Panc1 (cell line): Measurements from ENCODE around the gene FARP1. TPM values are rescaled to one million over a fixed set of nuclear protein-coding genes. Genes with fewer than 3 reads are reported as not detected.

Source experiments
- ATAC-seq: fragments of 200-7000 bp; cut with Tn5 transposase; 2 replicates; pipeline ENCODE4 v1.9.1; 2020; ENCODE audit warnings: mild to moderate bottlenecking, moderate library complexity
- BruUV-seq: library from RNA; stranded (reverse); fragments of 400-500 nt; replicated peaks from 2 replicates; lab custom pipeline; 2021; lab: Mats Ljungman, UMichigan
- CTCF ChIA-PET: fragments of 300-600 bp; sonication (Branson Sonifier 250); formaldehyde crosslinking; loops from one replicate; lab custom pipeline; 2022; ENCODE audit warnings: antibody characterized with exemption; lab: Charles Lee
- POLR2A ChIA-PET: fragments of 300-600 bp; sonication (Branson Sonifier 250); formaldehyde crosslinking; loops from one replicate; lab custom pipeline; 2022; ENCODE audit warnings: antibody characterized with exemption; lab: Charles Lee
- DNase-seq: peaks from one replicate; pipeline ENCODE4 v3.0.0-alpha.2; 2010; ENCODE audit warnings: low read depth, low spot score
- H3K27ac ChIP-seq: 2 replicates; pipeline ENCODE4 v1.5.1; 2011; ENCODE audit warnings: mild to moderate bottlenecking, low read length, inconsistent platforms
- H3K27me3 ChIP-seq: fragments of 200-500 bp; sonication (Bioruptor generic); 2 replicates; pipeline ENCODE4 v1.6.0; 2014; ENCODE audit warnings: low read length, inconsistent platforms; ENCODE audit not compliant: control insufficient read depth, insufficient read depth
- H3K36me3 ChIP-seq: fragments of 200-500 bp; sonication (Bioruptor generic); 2 replicates; pipeline ENCODE4 v1.5.1; 2014; ENCODE audit warnings: inconsistent platforms, mild to moderate bottlenecking, low read length, moderate library complexity; ENCODE audit not compliant: control insufficient read depth, insufficient read depth
- H3K4me1 ChIP-seq: 2 replicates; pipeline ENCODE4 v1.5.1; 2011; ENCODE audit warnings: inconsistent platforms, mild to moderate bottlenecking, low read length, moderate library complexity; ENCODE audit not compliant: control insufficient read depth, insufficient read depth
- H3K4me3 ChIP-seq, 2 experiments: 2 replicates each; pipeline ENCODE4 v1.5.1; 2011 to 2012; ENCODE audit warnings: low read depth in 2 of 2, low read length in 2 of 2, mild to moderate bottlenecking in 2 of 2, inconsistent platforms in 1 of 2, moderate library complexity in 1 of 2
- H3K9me3 ChIP-seq: fragments of 200-500 bp; sonication (Bioruptor generic); 2 replicates; pipeline ENCODE4 v1.5.1; 2014; ENCODE audit warnings: low read depth, mild to moderate bottlenecking, inconsistent platforms, low read length, moderate library complexity; ENCODE audit not compliant: control insufficient read depth, insufficient read depth
- POLR2AphosphoS5 ChIP-seq: IDR thresholded peaks from 2 replicates; pipeline ENCODE4 v1.6.1; 2012; ENCODE audit warnings: mild to moderate bottlenecking, low read depth, low read length, moderate library complexity
- SIN3A ChIP-seq: IDR thresholded peaks from 2 replicates; pipeline ENCODE4 v1.6.1; 2012; ENCODE audit warnings: low read depth, mild to moderate bottlenecking, low read length, moderate library complexity, borderline replicate concordance; ENCODE audit not compliant: insufficient read depth
- TCF7L2 ChIP-seq: IDR thresholded peaks from 2 replicates; pipeline ENCODE4 v1.6.1; 2011; ENCODE audit warnings: mild to moderate bottlenecking, low read depth, low read length, inconsistent platforms
- in situ Hi-C: cut with HindIII; loops from 2 replicates; pipeline ENCODE4 v1.10.0; 2016; ENCODE audit warnings: low sequenced_read_pairs, low pct_unique_long_range_greater_than_20kb
- intact Hi-C: fragments of 100-400 bp; cut with micrococcal nuclease; formaldehyde crosslinking; loops from one replicate; pipeline ENCODE4 v1.10.0; 2022; ENCODE audit not compliant: unreplicated experiment
- total RNA-seq: library from RNA; stranded (reverse); gene quantifications from one replicate; pipeline ENCODE4 v1.2.1, GENCODE V29; 2021; ENCODE audit not compliant: unreplicated experiment
- TF ChIP-seq, protein P1 (sequence below): fragments of 450-650 bp; IDR thresholded peaks from 2 replicates; pipeline ENCODE4 v1.5.1; 2017; ENCODE audit warnings: mild to moderate bottlenecking
- TF ChIP-seq, protein P2 (sequence below), 2 experiments: IDR thresholded peaks; 2 replicates each; pipeline ENCODE4 v1.6.1; 2011 to 2012; ENCODE audit warnings: low read depth in 2 of 2, control low read depth in 1 of 2, low read length in 1 of 2, mild to moderate bottlenecking in 1 of 2, moderate library complexity in 1 of 2; ENCODE audit not compliant: insufficient read depth in 1 of 2

The FARP1 gene
- total RNA-seq, 1 experiment from 2014 or later, result 61.9 TPM

DNA sequence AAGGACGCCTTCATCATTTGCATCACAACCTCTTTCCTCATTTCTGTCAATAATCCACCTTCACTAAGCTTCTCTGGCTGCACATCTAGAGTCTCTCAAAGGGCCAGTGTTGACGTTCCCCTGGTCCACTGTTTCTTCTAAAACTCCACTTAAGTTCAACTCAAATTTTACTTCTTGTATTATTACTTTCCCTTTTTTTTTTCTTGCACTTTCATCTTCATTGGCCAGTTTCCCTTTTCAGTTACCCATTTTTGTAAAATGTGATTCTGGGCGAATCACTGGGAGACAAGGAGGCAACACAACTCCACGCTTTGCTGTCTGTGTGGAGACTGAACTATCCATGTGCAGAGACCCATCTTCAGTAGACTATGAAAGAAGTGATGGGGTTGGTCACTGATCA lies 162.8 kb downstream of the FARP1 start:
- in situ Hi-C loops (no loop called here), intact Hi-C loops (no loop called here)
- BruUV-seq, result no TSS peak
- TF ChIP-seq, protein P1, sequence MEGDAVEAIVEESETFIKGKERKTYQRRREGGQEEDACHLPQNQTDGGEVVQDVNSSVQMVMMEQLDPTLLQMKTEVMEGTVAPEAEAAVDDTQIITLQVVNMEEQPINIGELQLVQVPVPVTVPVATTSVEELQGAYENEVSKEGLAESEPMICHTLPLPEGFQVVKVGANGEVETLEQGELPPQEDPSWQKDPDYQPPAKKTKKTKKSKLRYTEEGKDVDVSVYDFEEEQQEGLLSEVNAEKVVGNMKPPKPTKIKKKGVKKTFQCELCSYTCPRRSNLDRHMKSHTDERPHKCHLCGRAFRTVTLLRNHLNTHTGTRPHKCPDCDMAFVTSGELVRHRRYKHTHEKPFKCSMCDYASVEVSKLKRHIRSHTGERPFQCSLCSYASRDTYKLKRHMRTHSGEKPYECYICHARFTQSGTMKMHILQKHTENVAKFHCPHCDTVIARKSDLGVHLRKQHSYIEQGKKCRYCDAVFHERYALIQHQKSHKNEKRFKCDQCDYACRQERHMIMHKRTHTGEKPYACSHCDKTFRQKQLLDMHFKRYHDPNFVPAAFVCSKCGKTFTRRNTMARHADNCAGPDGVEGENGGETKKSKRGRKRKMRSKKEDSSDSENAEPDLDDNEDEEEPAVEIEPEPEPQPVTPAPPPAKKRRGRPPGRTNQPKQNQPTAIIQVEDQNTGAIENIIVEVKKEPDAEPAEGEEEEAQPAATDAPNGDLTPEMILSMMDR, result no peak
- no peak for TF ChIP-seq TCF7L2
- TF ChIP-seq POLR2AphosphoS5, result no peak
- no peak for TF ChIP-seq SIN3A
- TF ChIP-seq, protein P2, sequence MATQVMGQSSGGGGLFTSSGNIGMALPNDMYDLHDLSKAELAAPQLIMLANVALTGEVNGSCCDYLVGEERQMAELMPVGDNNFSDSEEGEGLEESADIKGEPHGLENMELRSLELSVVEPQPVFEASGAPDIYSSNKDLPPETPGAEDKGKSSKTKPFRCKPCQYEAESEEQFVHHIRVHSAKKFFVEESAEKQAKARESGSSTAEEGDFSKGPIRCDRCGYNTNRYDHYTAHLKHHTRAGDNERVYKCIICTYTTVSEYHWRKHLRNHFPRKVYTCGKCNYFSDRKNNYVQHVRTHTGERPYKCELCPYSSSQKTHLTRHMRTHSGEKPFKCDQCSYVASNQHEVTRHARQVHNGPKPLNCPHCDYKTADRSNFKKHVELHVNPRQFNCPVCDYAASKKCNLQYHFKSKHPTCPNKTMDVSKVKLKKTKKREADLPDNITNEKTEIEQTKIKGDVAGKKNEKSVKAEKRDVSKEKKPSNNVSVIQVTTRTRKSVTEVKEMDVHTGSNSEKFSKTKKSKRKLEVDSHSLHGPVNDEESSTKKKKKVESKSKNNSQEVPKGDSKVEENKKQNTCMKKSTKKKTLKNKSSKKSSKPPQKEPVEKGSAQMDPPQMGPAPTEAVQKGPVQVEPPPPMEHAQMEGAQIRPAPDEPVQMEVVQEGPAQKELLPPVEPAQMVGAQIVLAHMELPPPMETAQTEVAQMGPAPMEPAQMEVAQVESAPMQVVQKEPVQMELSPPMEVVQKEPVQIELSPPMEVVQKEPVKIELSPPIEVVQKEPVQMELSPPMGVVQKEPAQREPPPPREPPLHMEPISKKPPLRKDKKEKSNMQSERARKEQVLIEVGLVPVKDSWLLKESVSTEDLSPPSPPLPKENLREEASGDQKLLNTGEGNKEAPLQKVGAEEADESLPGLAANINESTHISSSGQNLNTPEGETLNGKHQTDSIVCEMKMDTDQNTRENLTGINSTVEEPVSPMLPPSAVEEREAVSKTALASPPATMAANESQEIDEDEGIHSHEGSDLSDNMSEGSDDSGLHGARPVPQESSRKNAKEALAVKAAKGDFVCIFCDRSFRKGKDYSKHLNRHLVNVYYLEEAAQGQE (IDR thresholded peaks at IDR 0.05; ENCODE audit: insufficient read depth in 1 of 2, low read depth in 2 of 2, low read length in 1 of 2), result no peak
- ChIA-PET CTCF (no interaction called here), POLR2A (no interaction called here)
- H3K9me3 ChIP-seq, result no peaks in the 10 kb centered on the region
- peaks cover 13% of the 10 kb centered on the region for H3K4me1 ChIP-seq
- DNase-seq (no peak), ATAC-seq (no peak)
- no peaks in the 10 kb centered on the region for H3K36me3 ChIP-seq
- no peaks in the 10 kb centered on the region for H3K27me3 ChIP-seq
- H3K4me3 ChIP-seq, result no peak overlapping the region
- no peak overlapping the region for H3K27ac ChIP-seq

DNA sequence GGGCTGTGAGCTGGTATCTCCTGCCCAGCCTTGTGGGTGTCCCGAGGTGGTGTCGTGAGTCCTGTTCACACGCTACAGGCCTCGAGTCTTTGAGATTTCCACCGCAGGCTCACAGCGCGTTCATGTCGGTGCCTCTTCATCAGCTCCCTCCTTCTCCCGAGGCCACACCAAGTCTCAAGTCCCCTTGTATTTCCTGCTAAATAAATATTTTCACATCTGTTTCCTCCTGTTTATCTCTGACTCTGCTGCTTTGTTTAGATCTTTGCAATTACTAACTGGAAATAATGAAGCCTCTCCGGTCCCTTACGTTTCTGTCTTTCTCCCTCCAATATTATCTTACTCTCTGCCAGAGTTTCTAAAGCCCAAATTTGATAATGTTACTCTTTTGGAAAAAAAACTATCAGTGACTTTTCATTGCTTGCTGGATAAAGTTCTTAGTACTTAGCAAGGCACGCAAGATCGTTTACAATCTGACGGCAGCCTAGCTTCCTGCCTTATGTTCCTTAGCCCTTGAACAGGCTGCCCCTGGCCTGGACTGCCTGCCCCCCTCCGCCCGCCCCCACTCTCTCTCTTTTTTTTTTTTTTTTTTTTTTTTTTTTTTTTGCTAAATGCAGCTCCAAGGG lies 164.7 kb downstream of the FARP1 start:
- Histone ChIP-seq H3K27ac (no peak overlapping the region), H3K9me3 (no peaks in the 10 kb centered on the region), H3K4me3 (no peak overlapping the region), H3K4me1 (peaks cover 4% of the 10 kb centered on the region; the same call in 1 of the 2 replicates), H3K27me3 (no peaks in the 10 kb centered on the region), H3K36me3 (no peaks in the 10 kb centered on the region)
- BruUV-seq, result no TSS peak
- ChIA-PET POLR2A (no interaction called here), CTCF (no interaction called here)
- no peak for ATAC-seq
- TF ChIP-seq POLR2AphosphoS5, result no peak
- TF ChIP-seq, protein P1, result no peak
- TF ChIP-seq SIN3A, result no peak
- TF ChIP-seq, protein P2 (IDR thresholded peaks at IDR 0.05; ENCODE audit: insufficient read depth in 1 of 2, low read depth in 2 of 2, low read length in 1 of 2), result no peak
- no peak for TF ChIP-seq TCF7L2
- in situ Hi-C loops (no loop called here), intact Hi-C loops (no loop called here)
- DNase-seq, result no peak
